Prostate gland (tissue), 2 donors: ENCODE measurements around the gene IQGAP3. TPM values are rescaled to one million over a fixed set of nuclear protein-coding genes. Genes with fewer than 3 reads are reported as not detected.

Experiments used
- DNase-seq: peaks from one replicate; pipeline ENCODE4 v3.0.0-alpha.2; 2019; ENCODE audit warnings: low spot score
- H3K27ac ChIP-seq, 2 donors: fragments of 200-600 bp; sonication (generic); 2 replicates each; pipeline ENCODE4 v1.5.1; 2017 to 2019
- H3K27me3 ChIP-seq: fragments of 200-600 bp; sonication (generic); replicated peaks from 2 replicates; pipeline ENCODE4 v1.5.1; 2019; ENCODE audit not compliant: insufficient read depth
- H3K36me3 ChIP-seq, 2 donors: fragments of 200-600 bp; sonication (generic); 1 replicate in 1 of 2; 2 replicates in 1 of 2; pipeline versions ENCODE4 v1.5.1 to v1.8.1; 2017 to 2019
- H3K4me1 ChIP-seq: fragments of 200-600 bp; sonication (generic); replicated peaks from 2 replicates; pipeline ENCODE4 v1.5.1; 2019
- H3K4me3 ChIP-seq, 2 donors: fragments of 200-600 bp; sonication (generic); 2 replicates each; pipeline ENCODE4 v1.5.1; 2017 to 2019
- H3K9me3 ChIP-seq: fragments of 200-600 bp; sonication (generic); 2 replicates; pipeline ENCODE4 v1.5.1; 2017
- POLR2A ChIP-seq: fragments of 450-650 bp; IDR thresholded peaks from one replicate; pipeline ENCODE4 v1.6.1; 2016; ENCODE audit warnings: antibody characterized with exemption, mild to moderate bottlenecking
- POLR2AphosphoS5 ChIP-seq: sonication (generic); formaldehyde crosslinking; IDR thresholded peaks from one replicate; pipeline ENCODE4 v1.6.1; 2017; ENCODE audit warnings: antibody characterized with exemption
- WGBS: methylation state at CpG from one replicate; pipeline ENCODE4 v1.1.5; 2018; 5-methylcytosine and 5-hydroxymethylcytosine counted together
- intact Hi-C: fragments of 100-400 bp; cut with DNase I; formaldehyde crosslinking; loops from one replicate; pipeline ENCODE4 v1.14.2; 2022
- small RNA-seq, 2 donors: library from RNA; depleted of rRNA; stranded (forward); fragments of <200 nt; gene quantifications; one replicate each; pipeline ENCODE3, GENCODE V24; 2016
- total RNA-seq, 2 donors: library from RNA; depleted of rRNA; stranded (reverse); fragments of >200 nt; gene quantifications; one replicate each; pipeline ENCODE4 v1.1.0, GENCODE V29; 2016
- TF ChIP-seq, protein P1 (sequence below), 4 experiments: fragments of 200-600 bp in 2 of 4; fragments of 450-650 bp in 2 of 4; sonication (generic) in 2 of 4; IDR thresholded peaks; 1 replicate in 3 of 4; 2 replicates in 1 of 4; pipeline ENCODE4 v1.5.1; 2016 to 2019; ENCODE audit warnings: antibody characterized with exemption in 4 of 4, mild to moderate bottlenecking in 2 of 4, moderate library complexity in 2 of 4

Gene IQGAP3
- total RNA-seq, 2 donors from 2014 or later = 1.5 to 3.0 TPM

DNA sequence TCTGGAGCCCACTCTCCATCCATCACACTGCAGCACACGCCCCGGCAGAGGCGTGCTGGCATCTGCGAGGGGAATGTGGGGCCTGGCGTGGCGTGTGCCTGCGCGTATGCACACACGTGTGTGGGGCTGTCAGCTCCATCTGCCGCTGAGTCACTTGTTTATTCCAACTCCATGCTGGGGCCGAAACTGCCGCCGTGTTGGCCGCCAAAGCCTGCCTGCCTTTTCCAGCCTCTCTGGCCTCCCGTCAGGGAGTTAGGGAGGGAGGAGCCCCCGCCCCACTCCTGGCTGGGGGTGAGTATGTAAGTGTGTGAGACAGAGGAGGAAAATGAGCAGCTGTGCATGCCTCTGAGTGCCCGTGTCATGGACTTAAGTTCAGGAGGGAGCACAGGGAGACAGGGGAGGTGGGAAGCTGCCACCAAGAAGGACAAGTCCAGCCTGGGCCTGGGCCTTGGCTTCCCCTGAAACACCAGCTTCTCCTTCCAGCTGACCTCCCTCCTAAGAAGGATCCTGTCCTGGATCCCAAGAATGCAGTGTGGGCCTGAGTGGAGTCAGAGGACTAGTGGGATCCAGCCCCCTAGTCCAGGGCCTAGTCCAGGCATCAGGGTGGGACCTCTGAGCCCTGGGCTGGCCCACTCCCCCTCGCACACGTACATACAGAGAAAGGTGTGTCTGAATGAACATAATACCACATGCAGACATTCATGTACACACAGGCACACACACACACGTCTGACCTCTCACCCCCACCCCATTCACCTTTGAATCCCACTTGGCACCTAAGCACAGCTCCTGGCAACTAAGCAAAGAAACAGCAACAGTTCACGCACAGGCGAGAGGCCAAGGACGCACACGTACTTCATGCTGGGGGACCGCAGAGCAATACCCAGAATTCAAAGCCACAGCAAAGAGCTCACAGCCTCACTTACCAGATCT is 96.5 kb downstream of the IQGAP3 start:
- H3K9me3 ChIP-seq = no peaks in the 10 kb centered on the region
- peaks cover 31% of the 10 kb centered on the region for H3K4me1 ChIP-seq
- peaks cover 5 to 23% of the 10 kb centered on the region in 2 donors for H3K36me3 ChIP-seq
- H3K27me3 ChIP-seq = no peaks in the 10 kb centered on the region
- TF ChIP-seq POLR2A = peak; percentile 6
- peak; percentile 75 for TF ChIP-seq POLR2AphosphoS5
- TF ChIP-seq, protein P1, sequence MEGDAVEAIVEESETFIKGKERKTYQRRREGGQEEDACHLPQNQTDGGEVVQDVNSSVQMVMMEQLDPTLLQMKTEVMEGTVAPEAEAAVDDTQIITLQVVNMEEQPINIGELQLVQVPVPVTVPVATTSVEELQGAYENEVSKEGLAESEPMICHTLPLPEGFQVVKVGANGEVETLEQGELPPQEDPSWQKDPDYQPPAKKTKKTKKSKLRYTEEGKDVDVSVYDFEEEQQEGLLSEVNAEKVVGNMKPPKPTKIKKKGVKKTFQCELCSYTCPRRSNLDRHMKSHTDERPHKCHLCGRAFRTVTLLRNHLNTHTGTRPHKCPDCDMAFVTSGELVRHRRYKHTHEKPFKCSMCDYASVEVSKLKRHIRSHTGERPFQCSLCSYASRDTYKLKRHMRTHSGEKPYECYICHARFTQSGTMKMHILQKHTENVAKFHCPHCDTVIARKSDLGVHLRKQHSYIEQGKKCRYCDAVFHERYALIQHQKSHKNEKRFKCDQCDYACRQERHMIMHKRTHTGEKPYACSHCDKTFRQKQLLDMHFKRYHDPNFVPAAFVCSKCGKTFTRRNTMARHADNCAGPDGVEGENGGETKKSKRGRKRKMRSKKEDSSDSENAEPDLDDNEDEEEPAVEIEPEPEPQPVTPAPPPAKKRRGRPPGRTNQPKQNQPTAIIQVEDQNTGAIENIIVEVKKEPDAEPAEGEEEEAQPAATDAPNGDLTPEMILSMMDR (IDR thresholded peaks at IDR 0.05) = no peak
- peak; percentile 48 for DNase-seq
- WGBS = 55% methylated on average over 23 of the region's 25 CpGs
- H3K27ac ChIP-seq = peak overlapping the region; percentile 81 to 92
- intact Hi-C loops = no loop called here
- no peak overlapping the region for H3K4me3 ChIP-seq

Small RNA genes lying within 50 kb of the gene (small RNA-seq; reads per million reads assigned to genes)
- gene RF00019 = 0 reads per million in 2 donors

Other genes starting within 250 kb of the IQGAP3 start
- 100 to 1,000 TPM; 144 to 167 TPM for gene CCT3, start 234.3 kb downstream of the IQGAP3 start, total RNA-seq
- 10 to 100 TPM in 1 of 2 donors, not detected in 1; 58.7 TPM for gene TSACC, start 234.0 kb downstream of the IQGAP3 start, total RNA-seq
- under 1 TPM in 1 of 2 donors, not detected in 1; 0.85 TPM for gene RHBG, start 203.4 kb downstream of the IQGAP3 start, total RNA-seq
- 100 to 1,000 TPM in 1 of 2 donors, 10 to 100 TPM in 1; 52.1 to 128 TPM for gene MEF2D, start 71.8 kb downstream of the IQGAP3 start, total RNA-seq
- gene TTC24, start 7.2 kb upstream of the IQGAP3 start, total RNA-seq = not detected
- gene NAXE, start 19.2 kb upstream of the IQGAP3 start, total RNA-seq = 100 to 1,000 TPM; 118 to 188 TPM
- gene GPATCH4, start 28.9 kb upstream of the IQGAP3 start, total RNA-seq = 10 to 100 TPM; 20.9 to 27.5 TPM
- 10 to 100 TPM in 1 of 2 donors, 1 to 10 TPM in 1; 6.1 to 10.2 TPM for gene HAPLN2, start 46.9 kb upstream of the IQGAP3 start, total RNA-seq
- gene BCAN, start 69.6 kb upstream of the IQGAP3 start, total RNA-seq = 1 to 10 TPM in 1 of 2 donors, not detected in 1; 4.9 TPM
- gene NES, start 104.8 kb upstream of the IQGAP3 start, total RNA-seq = 10 to 100 TPM; 11.2 to 33.4 TPM
- gene CRABP2, start 133.0 kb upstream of the IQGAP3 start, total RNA-seq = 10 to 100 TPM; 27.3 to 30.8 TPM
- 10 to 100 TPM; 62.0 to 69.5 TPM for gene METTL25B, start 155.9 kb upstream of the IQGAP3 start, total RNA-seq
- 10 to 100 TPM; 19.4 to 34.4 TPM for gene ISG20L2, start 156.2 kb upstream of the IQGAP3 start, total RNA-seq
- gene MRPL24, start 168.5 kb upstream of the IQGAP3 start, total RNA-seq = 10 to 100 TPM; 55.0 to 67.1 TPM
- gene HDGF, start 179.1 kb upstream of the IQGAP3 start, total RNA-seq = 100 to 1,000 TPM; 124 to 156 TPM
- gene PRCC, start 195.0 kb upstream of the IQGAP3 start, total RNA-seq = 10 to 100 TPM; 33.0 to 61.5 TPM
- gene SH2D2A, start 244.3 kb upstream of the IQGAP3 start, total RNA-seq = under 1 TPM in 1 of 2 donors, not detected in 1; 0.80 TPM